Endothelial cell of umbilical vein (primary cell): ENCODE results near the gene OPN1SW. TPM values are rescaled to one million over a fixed set of nuclear protein-coding genes. Genes with fewer than 3 reads are reported as not detected.
A peak's percentile ranks its signal among the peaks of the same experiment; 100 is the strongest.

Source experiments
- BruUV-seq: library from RNA; stranded (reverse); fragments of 400-500 nt; replicated peaks from 2 replicates; lab custom pipeline; 2021; lab: Mats Ljungman, UMichigan
- CTCF ChIA-PET: fragments of 300-600, 350-600 bp; sonication (Branson Sonifier 250); formaldehyde crosslinking; loops from one replicate; lab custom pipeline; 2021; ENCODE audit warnings: antibody characterized with exemption, inconsistent platforms; lab: Charles Lee
- POLR2A ChIA-PET: fragments of 300-600, 350-600 bp; sonication (Branson Sonifier 250); formaldehyde crosslinking; loops from one replicate; lab custom pipeline; 2021; ENCODE audit warnings: antibody characterized with exemption, inconsistent platforms; lab: Charles Lee
- DNase-seq: peaks from one replicate; pipeline ENCODE4 v3.0.0-alpha.2; 2011; ENCODE audit warnings: low read depth, low spot score
- FAIRE-seq: peaks from 2 replicates; lab custom pipeline; 2011; peaks lifted over from hg19 to GRCh38; lab: Jason Lieb, UNC
- H2AFZ ChIP-seq: 2 replicates; pipeline ENCODE4 v1.6.0; 2012; ENCODE audit warnings: low read depth, low read length, control low read depth, inconsistent platforms
- H3K27ac ChIP-seq: 2 replicates; pipeline ENCODE4 v1.5.1; 2011; ENCODE audit warnings: low read depth, mild to moderate bottlenecking, control low read depth, low read length, moderate library complexity; ENCODE audit not compliant: insufficient read depth
- H3K27me3 ChIP-seq, 2 experiments: 2 replicates each; pipeline versions ENCODE4 v1.6.0 to v1.6.1; 2011; ENCODE audit warnings: low read length in 2 of 2, mixed read lengths in 1 of 2; ENCODE audit not compliant: control insufficient read depth in 2 of 2, insufficient read depth in 2 of 2
- H3K36me3 ChIP-seq, 2 experiments: 2 replicates in 1 of 2; 3 replicates in 1 of 2; pipeline ENCODE4 v1.5.1; 2011; ENCODE audit warnings: low read length in 2 of 2, mild to moderate bottlenecking in 1 of 2, moderate library complexity in 1 of 2; ENCODE audit not compliant: control insufficient read depth in 2 of 2, insufficient read depth in 2 of 2; ENCODE audit errors: extremely low read depth in 1 of 2
- H3K4me1 ChIP-seq: 3 replicates; pipeline ENCODE4 v1.5.1; 2011; ENCODE audit warnings: mild to moderate bottlenecking, low read length; ENCODE audit not compliant: control insufficient read depth, insufficient read depth; ENCODE audit errors: extremely low read depth
- H3K4me2 ChIP-seq: 2 replicates; pipeline ENCODE4 v1.6.1; 2011; ENCODE audit warnings: low read length, control low read depth, mixed read lengths; ENCODE audit not compliant: insufficient read depth
- H3K4me3 ChIP-seq, 3 experiments: fragments of 200-600 bp in 1 of 3; sonication (generic), shearing (Covaris generic) in 1 of 3; replicated peaks in 1 of 3; 2 replicates each; pipeline ENCODE4 v1.5.1; 2011 to 2016; ENCODE audit warnings: control low read depth in 3 of 3, low read length in 3 of 3, mild to moderate bottlenecking in 2 of 3, inconsistent platforms in 1 of 3, low read depth in 1 of 3, moderate library complexity in 1 of 3; ENCODE audit not compliant: insufficient read depth in 1 of 3
- H3K79me2 ChIP-seq: 2 replicates; pipeline ENCODE4 v1.6.0; 2012; ENCODE audit warnings: low read length, inconsistent platforms; ENCODE audit not compliant: control insufficient read depth, insufficient read depth
- H3K9ac ChIP-seq: replicated peaks from 2 replicates; pipeline ENCODE3; 2011; ENCODE audit warnings: low read length, control low read depth; ENCODE audit not compliant: insufficient read depth; ENCODE audit errors: extremely low read depth
- H3K9me1 ChIP-seq: replicated peaks from 3 replicates; pipeline ENCODE4 v1.6.0; 2011; ENCODE audit warnings: mild to moderate bottlenecking, low read length; ENCODE audit not compliant: control insufficient read depth, insufficient read depth; ENCODE audit errors: extremely low read depth
- H3K9me3 ChIP-seq: replicated peaks from 2 replicates; pipeline ENCODE4 v1.5.1; 2012; ENCODE audit warnings: low read length, inconsistent platforms; ENCODE audit not compliant: control insufficient read depth, insufficient read depth
- H4K20me1 ChIP-seq: replicated peaks from 2 replicates; pipeline ENCODE3; 2011; ENCODE audit warnings: mild to moderate bottlenecking, low read length; ENCODE audit not compliant: control insufficient read depth, insufficient read depth; ENCODE audit errors: extremely low read depth
- CTCF ChIP-seq, 2 donors: IDR thresholded peaks; 1 replicate in 1 of 2; 2 replicates in 1 of 2; pipeline ENCODE4 v1.5.1; 2011; ENCODE audit warnings: low read length in 2 of 2, mild to moderate bottlenecking in 2 of 2, moderate library complexity in 2 of 2, control low read depth in 1 of 2, inconsistent platforms in 1 of 2, low read depth in 1 of 2; ENCODE audit not compliant: insufficient read depth in 1 of 2; ENCODE audit errors: extremely low read depth in 1 of 2
- EZH2 ChIP-seq: IDR thresholded peaks from 2 replicates; pipeline ENCODE4 v1.6.1; 2012; ENCODE audit warnings: borderline replicate concordance, low read depth, mild to moderate bottlenecking, moderate library complexity, low read length, inconsistent platforms; ENCODE audit not compliant: severe bottlenecking
- FOS ChIP-seq: IDR thresholded peaks from 2 replicates; pipeline ENCODE4 v1.6.1; 2011; ENCODE audit warnings: mild to moderate bottlenecking, low read length, moderate library complexity, borderline replicate concordance; ENCODE audit not compliant: insufficient read depth
- GATA2 ChIP-seq: IDR thresholded peaks from 2 replicates; pipeline ENCODE4 v1.7.0; 2011; ENCODE audit warnings: low read depth, mild to moderate bottlenecking, moderate library complexity, mixed read lengths, low read length; ENCODE audit not compliant: insufficient read length, insufficient read depth
- JUN ChIP-seq: IDR thresholded peaks from 2 replicates; pipeline ENCODE4 v1.6.1; 2011; ENCODE audit warnings: borderline replicate concordance, low read depth; ENCODE audit not compliant: insufficient read length, insufficient read depth
- MAX ChIP-seq: IDR thresholded peaks from 2 replicates; pipeline ENCODE4 v1.6.1; 2011; ENCODE audit not compliant: insufficient read depth, insufficient read length
- MYC ChIP-seq: IDR thresholded peaks from one replicate; pipeline ENCODE4 v1.6.1; 2011; ENCODE audit warnings: mild to moderate bottlenecking, low read depth, low read length
- POLR2A ChIP-seq: IDR thresholded peaks from 2 replicates; pipeline ENCODE4 v1.6.1; 2012; ENCODE audit warnings: low read depth, mild to moderate bottlenecking, control low read depth, low read length
- POLR2AphosphoS5 ChIP-seq: IDR thresholded peaks from 2 replicates; pipeline ENCODE4 v1.6.1; 2012; ENCODE audit warnings: low read depth, mild to moderate bottlenecking, control low read depth, low read length, moderate library complexity; ENCODE audit not compliant: insufficient read depth
- dilution Hi-C: fragments of 300-500 bp; cut with MboI; formaldehyde crosslinking; loops from one replicate; pipeline ENCODE4 v1.15.0; 2019; ENCODE audit warnings: low sequenced_read_pairs; ENCODE audit not compliant: extremely low pct_ligation_motif_present
- intact Hi-C: fragments of 100-400 bp; cut with micrococcal nuclease; formaldehyde crosslinking; loops from one replicate; pipeline ENCODE4 v1.10.0; 2022
- polyA plus RNA-seq, 4 experiments: library from polyadenylated mRNA; depleted of rRNA in 3 of 4; stranded (reverse) in 3 of 4; unstranded in 1 of 4; fragments of >200 nt; gene quantifications; 2 replicates each; pipeline versions ENCODE4 v1.2.1 to v1.2.3, GENCODE V29; 2011 to 2012; ENCODE audit warnings: missing spikeins in 1 of 4
- total RNA-seq: library from RNA; stranded (reverse); gene quantifications from 2 replicates; pipeline ENCODE4 v1.2.3, GENCODE V29; 2021

The OPN1SW gene
- total and polyA plus RNA-seq, 2 donors (not counting 3 experiments of a cell fraction or from before 2014, with no cell fraction given), result not detected

- intact Hi-C loops, result no loop called here
- Histone ChIP-seq H3K79me2 (peaks cover 80% of the 10 kb centered on the region), H3K4me2 (peak overlapping the region; percentile 91), H3K27me3 (no peaks in the 10 kb centered on the region), H3K9ac (no peak overlapping the region), H4K20me1 (peaks cover 15% of the 10 kb centered on the region), H3K36me3 (peaks cover 0 to 4% of the 10 kb centered on the region in 2 experiments), H3K9me1 (no peaks in the 10 kb centered on the region), H2AFZ (no peak overlapping the region), H3K4me1 (peaks cover 33% of the 10 kb centered on the region), H3K9me3 (no peaks in the 10 kb centered on the region), H3K4me3 (no peak overlapping the region), H3K27ac (no peak overlapping the region)
- ChIA-PET CTCF (no interaction called here), POLR2A (no interaction called here)
- BruUV-seq, result no TSS peak
- dilution Hi-C loops, result no loop called here
- TF ChIP-seq MAX (no peak), CTCF (IDR thresholded peaks at IDR 0.05; ENCODE audit: extremely low read depth in 1 of 2, insufficient read depth in 1 of 2, low read depth in 1 of 2, low read length in 2 of 2) (no peak), JUN (no peak), POLR2AphosphoS5 (no peak), GATA2 (no peak), MYC (no peak), POLR2A (no peak), FOS (no peak), EZH2 (no peak)
- DNase-seq (no peak), FAIRE-seq (no peak)
Observed at GRCh38 chr7:128742206-128742605, 33.4 kb downstream of the OPN1SW start.
